IMR-90 (cell line): ENCODE results near the gene PGA4. TPM values are rescaled to one million over a fixed set of nuclear protein-coding genes. Genes with fewer than 3 reads are reported as not detected.

Experiments used
- ATAC-seq: fragments of 200-7000 bp; cut with Tn5 transposase; 2 replicates; pipeline ENCODE4 v1.9.1; 2020; ENCODE audit warnings: low read depth, mild to moderate bottlenecking, moderate library complexity
- BruUV-seq: library from RNA; stranded (reverse); fragments of 400-500 nt; replicated peaks from 2 replicates; lab custom pipeline; 2021; lab: Mats Ljungman, UMichigan
- CTCF ChIA-PET: fragments of 300-600 bp; formaldehyde crosslinking; extraction: SDS; loops from one replicate; lab custom pipeline; 2021; ENCODE audit warnings: antibody characterized with exemption; lab: Yijun Ruan, JAX
- POLR2A ChIA-PET: fragments of 300-600 bp; sonication (Branson Sonifier 250); formaldehyde crosslinking; loops from one replicate; lab custom pipeline; 2022; ENCODE audit warnings: antibody characterized with exemption; ENCODE audit not compliant: unreplicated experiment; lab: Charles Lee
- DNase-seq: peaks from one replicate; pipeline ENCODE4 v3.0.0; 2013
- H2AFZ ChIP-seq: replicated peaks from 2 replicates; pipeline ENCODE3; 2013; ENCODE audit warnings: low read length, mild to moderate bottlenecking; ENCODE audit not compliant: poor library complexity
- H2AK5ac ChIP-seq: 2 replicates; pipeline ENCODE4 v1.6.1; 2013; ENCODE audit warnings: low read depth, low read length, inconsistent platforms
- H2AK9ac ChIP-seq: replicated peaks from 2 replicates; pipeline ENCODE3; 2013; ENCODE audit warnings: mild to moderate bottlenecking, low read depth, low read length, moderate library complexity; ENCODE audit not compliant: poor library complexity
- H2BK120ac ChIP-seq: 2 replicates; pipeline ENCODE4 v1.6.1; 2013; ENCODE audit warnings: low read depth, low read length, inconsistent platforms
- H2BK15ac ChIP-seq: 3 replicates; pipeline ENCODE4 v1.6.1; 2013; ENCODE audit warnings: low read depth, low read length, inconsistent platforms
- H2BK20ac ChIP-seq: 2 replicates; pipeline ENCODE4 v1.6.1; 2013; ENCODE audit warnings: low read depth, mild to moderate bottlenecking, inconsistent platforms, low read length, moderate library complexity
- H2BK5ac ChIP-seq: 2 replicates; pipeline ENCODE4 v1.6.1; 2013; ENCODE audit warnings: mild to moderate bottlenecking, low read depth, low read length, inconsistent platforms; ENCODE audit not compliant: poor library complexity, severe bottlenecking
- H3K14ac ChIP-seq: replicated peaks from 2 replicates; pipeline ENCODE4 v1.6.1; 2013; ENCODE audit warnings: low read depth, low read length, inconsistent platforms
- H3K18ac ChIP-seq: 2 replicates; pipeline ENCODE4 v1.6.1; 2013; ENCODE audit warnings: low read depth, low read length, control low read depth
- H3K23ac ChIP-seq: 2 replicates; pipeline ENCODE4 v1.6.1; 2013; ENCODE audit warnings: low read depth, low read length, inconsistent platforms
- H3K27ac ChIP-seq: 2 replicates; pipeline ENCODE4 v1.5.1; 2013; ENCODE audit warnings: mild to moderate bottlenecking, control low read depth, low read length; ENCODE audit not compliant: insufficient read depth
- H3K27me3 ChIP-seq: 2 replicates; pipeline ENCODE4 v1.6.1; 2013; ENCODE audit warnings: low read length; ENCODE audit not compliant: control insufficient read depth, insufficient read depth
- H3K36me3 ChIP-seq: 2 replicates; pipeline ENCODE4 v1.6.1; 2013; ENCODE audit warnings: low read length, mixed read lengths; ENCODE audit not compliant: control insufficient read depth, insufficient read depth
- H3K4ac ChIP-seq: 2 replicates; pipeline ENCODE4 v1.6.1; 2013; ENCODE audit warnings: low read depth, low read length, inconsistent platforms
- H3K4me1 ChIP-seq: 2 replicates; pipeline ENCODE4 v1.6.1; 2013; ENCODE audit warnings: low read length, mixed read lengths; ENCODE audit not compliant: control insufficient read depth, insufficient read depth
- H3K4me2 ChIP-seq: 2 replicates; pipeline ENCODE4 v1.6.1; 2013; ENCODE audit warnings: low read depth, mild to moderate bottlenecking, control low read depth, low read length, moderate library complexity
- H3K4me3 ChIP-seq: 2 replicates; pipeline ENCODE4 v1.5.1; 2013; ENCODE audit warnings: low read depth, mild to moderate bottlenecking, control low read depth, low read length, moderate library complexity; ENCODE audit not compliant: insufficient read depth
- H3K56ac ChIP-seq: 2 replicates; pipeline ENCODE4 v1.6.1; 2013; ENCODE audit warnings: low read length, inconsistent platforms; ENCODE audit not compliant: insufficient read depth; ENCODE audit errors: extremely low read depth
- H3K79me1 ChIP-seq, 2 experiments: 2 replicates each; pipeline ENCODE4 v1.6.1; 2013; ENCODE audit warnings: low read length in 2 of 2, inconsistent platforms in 1 of 2, low read depth in 1 of 2
- H3K9ac ChIP-seq: 2 replicates; pipeline ENCODE4 v1.6.1; 2013; ENCODE audit warnings: low read depth, low read length, control low read depth
- H3K9me1 ChIP-seq: 2 replicates; pipeline ENCODE4 v1.6.1; 2013; ENCODE audit warnings: low read length, inconsistent platforms; ENCODE audit not compliant: insufficient read depth
- H3K9me3 ChIP-seq: 2 replicates; pipeline ENCODE4 v1.6.1; 2013; ENCODE audit warnings: low read length; ENCODE audit not compliant: control insufficient read depth, insufficient read depth
- H4K20me1 ChIP-seq: 2 replicates; pipeline ENCODE4 v1.6.1; 2013; ENCODE audit warnings: low read length, inconsistent platforms; ENCODE audit not compliant: insufficient read depth
- H4K5ac ChIP-seq: 2 replicates; pipeline ENCODE4 v1.6.1; 2013; ENCODE audit warnings: mild to moderate bottlenecking, low read depth, low read length, control low read depth
- H4K8ac ChIP-seq, 2 experiments: 2 replicates each; pipeline ENCODE4 v1.6.1; 2013; ENCODE audit warnings: low read depth in 2 of 2, low read length in 2 of 2, control low read depth in 1 of 2, inconsistent platforms in 1 of 2
- H4K91ac ChIP-seq: 2 replicates; pipeline ENCODE4 v1.6.1; 2013; ENCODE audit warnings: low read depth, low read length, inconsistent platforms; ENCODE audit not compliant: insufficient read depth
- BHLHE40 ChIP-seq: fragments of 150-350 bp; IDR thresholded peaks from 2 replicates; pipeline ENCODE4 v1.6.1; 2016; ENCODE audit warnings: mild to moderate bottlenecking, low read depth, low read length
- CEBPB ChIP-seq: IDR thresholded peaks from 2 replicates; pipeline ENCODE4 v1.6.1; 2012; ENCODE audit warnings: low read depth, low read length, improper control_type of control experiment
- CTCF ChIP-seq: conservative IDR thresholded peaks from 2 replicates; pipeline ENCODE4 v1.5.1; 2012; ENCODE audit warnings: mild to moderate bottlenecking, low read depth, low read length, improper control_type of control experiment
- ELK1 ChIP-seq: fragments of 150-350 bp; IDR thresholded peaks from 2 replicates; pipeline ENCODE4 v1.6.1; 2016; ENCODE audit warnings: low read depth, mild to moderate bottlenecking, low read length, moderate library complexity, borderline replicate concordance
- FOS ChIP-seq: fragments of 150-350 bp; IDR thresholded peaks from 2 replicates; pipeline ENCODE4 v1.6.1; 2016; ENCODE audit warnings: low read depth, low read length
- MAZ ChIP-seq: IDR thresholded peaks from 2 replicates; pipeline ENCODE4 v1.6.1; 2012; ENCODE audit warnings: low read depth, mild to moderate bottlenecking, low read length, improper control_type of control experiment, moderate library complexity, borderline replicate concordance
- MXI1 ChIP-seq: IDR thresholded peaks from 2 replicates; pipeline ENCODE4 v1.6.1; 2012; ENCODE audit warnings: low read depth, mild to moderate bottlenecking, low read length, moderate library complexity, borderline replicate concordance
- NFE2L2 ChIP-seq: fragments of 150-350 bp; IDR thresholded peaks from 2 replicates; pipeline ENCODE4 v1.6.1; 2016; ENCODE audit warnings: low read depth, mild to moderate bottlenecking, low read length
- POLR2A ChIP-seq: IDR thresholded peaks from 2 replicates; pipeline ENCODE4 v1.6.1; 2012; ENCODE audit warnings: mild to moderate bottlenecking, low read depth, low read length
- RAD21 ChIP-seq: IDR thresholded peaks from 2 replicates; pipeline ENCODE4 v1.6.1; 2012; ENCODE audit warnings: low read length, improper control_type of control experiment
- RCOR1 ChIP-seq: IDR thresholded peaks from 2 replicates; pipeline ENCODE4 v1.6.1; 2012; ENCODE audit warnings: mild to moderate bottlenecking, low read length, improper control_type of control experiment; ENCODE audit not compliant: insufficient replicate concordance
- RFX5 ChIP-seq: IDR thresholded peaks from 2 replicates; pipeline ENCODE4 v1.8.0; 2012; ENCODE audit warnings: low read depth, mild to moderate bottlenecking, low read length, moderate library complexity
- SMC3 ChIP-seq: fragments of 150-350 bp; IDR thresholded peaks from 2 replicates; pipeline ENCODE4 v1.6.1; 2016; ENCODE audit warnings: low read depth, mild to moderate bottlenecking, antibody characterized with exemption, low read length, moderate library complexity
- USF2 ChIP-seq: fragments of 150-350 bp; IDR thresholded peaks from 2 replicates; pipeline ENCODE4 v1.6.1; 2017; ENCODE audit warnings: mild to moderate bottlenecking, antibody characterized with exemption, low read length, low read depth
- WGBS, 2 experiments: methylation state at CpG; one replicate each; pipeline versions ENCODE4 v1.1.5 to v1.1.7; 2013; ENCODE audit warnings: missing lambda C conversion rate in 2 of 2; ENCODE audit not compliant: insufficient read length in 1 of 2; ENCODE audit errors: extremely low coverage in 2 of 2; 5-methylcytosine and 5-hydroxymethylcytosine counted together
- dilution Hi-C: fragments of 300-500 bp; cut with HindIII; formaldehyde crosslinking; loops from one replicate; pipeline ENCODE4 v1.14.3; 2018; ENCODE audit warnings: low sequenced_read_pairs; ENCODE audit not compliant: unreplicated experiment
- in situ Hi-C: fragments of 300-500 bp; cut with MboI; formaldehyde crosslinking; loops from 3 replicates; pipeline ENCODE4 v1.14.3; 2019; ENCODE audit warnings: low sequenced_read_pairs, inconsistent platforms, mixed read lengths
- intact Hi-C: fragments of 100-400 bp; cut with micrococcal nuclease; formaldehyde crosslinking; loops from 2 replicates; pipeline ENCODE4 v1.10.0; 2022
- polyA plus RNA-seq, 3 experiments: library from polyadenylated mRNA; depleted of rRNA; stranded (reverse); fragments of >200 nt; gene quantifications; 2 replicates each; pipeline ENCODE4 v1.2.3, GENCODE V29; 2012; ENCODE audit warnings: low replicate concordance in 1 of 3
- total RNA-seq: library from RNA; depleted of rRNA; stranded (reverse); fragments of >200 nt; gene quantifications from 2 replicates; pipeline ENCODE4 v1.2.3, GENCODE V29; 2012

Gene PGA4
- total and polyA plus RNA-seq, 2 of the 4 experiments (the other 2 are of a cell fraction): not detected

- no peak overlapping the region for H2BK15ac ChIP-seq
- DNase-seq (no peak), ATAC-seq (no peak)
- H3K18ac ChIP-seq: no peak overlapping the region
- no peak overlapping the region for H3K23ac ChIP-seq
- H3K56ac ChIP-seq: no peak overlapping the region
- H4K20me1 ChIP-seq: no peaks in the 10 kb centered on the region
- no peak overlapping the region for H2BK5ac ChIP-seq
- CTCF ChIA-PET: no interaction called here
- dilution Hi-C loops (no loop called here), intact Hi-C loops (no loop called here), in situ Hi-C loops (loop anchor here (5.0 kb wide), 1 partner anchor 64 kb away; no protein-coding TSS in a partner anchor)
- H3K27ac ChIP-seq: no peak overlapping the region
- H3K9ac ChIP-seq: no peak overlapping the region
- H3K9me3 ChIP-seq: peaks cover 3% of the 10 kb centered on the region
- no peaks in the 10 kb centered on the region for H3K36me3 ChIP-seq
- WGBS, 2 experiments: 50% methylated on average over 2 of the region's 12 CpGs; no CpG with 5 or more reads in 1 of the 2 experiments
- TF ChIP-seq RFX5: no peak
- TF ChIP-seq ELK1: no peak
- no peak for TF ChIP-seq MAZ
- TF ChIP-seq SMC3: no peak
- TF ChIP-seq FOS: no peak
- no peak for TF ChIP-seq USF2
- TF ChIP-seq CEBPB: no peak
- no peak for TF ChIP-seq CTCF
- no peak for TF ChIP-seq MXI1
- TF ChIP-seq BHLHE40: no peak
- no peak for TF ChIP-seq RCOR1
- TF ChIP-seq POLR2A: no peak
- no peak for TF ChIP-seq NFE2L2
- TF ChIP-seq RAD21: no peak
- POLR2A ChIA-PET: no interaction called here
- no peak overlapping the region for H4K8ac ChIP-seq
- no peaks in the 10 kb centered on the region for H3K79me1 ChIP-seq
- H4K91ac ChIP-seq: no peak overlapping the region
- no peak overlapping the region for H3K4ac ChIP-seq
- no peak overlapping the region for H3K14ac ChIP-seq
- H3K4me3 ChIP-seq: no peak overlapping the region
- H2AFZ ChIP-seq: no peak overlapping the region
- no peak overlapping the region for H2AK9ac ChIP-seq
- H2AK5ac ChIP-seq: no peak overlapping the region
- no peaks in the 10 kb centered on the region for H3K9me1 ChIP-seq
- no peak overlapping the region for H4K5ac ChIP-seq
- H2BK120ac ChIP-seq: no peak overlapping the region
- no peaks in the 10 kb centered on the region for H3K4me1 ChIP-seq
- no peak overlapping the region for H3K4me2 ChIP-seq
- H2BK20ac ChIP-seq: no peak overlapping the region
- no TSS peak for BruUV-seq
- H3K27me3 ChIP-seq: peaks cover 24% of the 10 kb centered on the region
Measured at GRCh38 chr11:61193596-61193995, 28.6 kb upstream of the PGA4 start.
